GM23338 (cell line): ENCODE data around the gene FHL2. TPM values are rescaled to one million over a fixed set of nuclear protein-coding genes. Genes with fewer than 3 reads are reported as not detected.

ENCODE experiments used
- ATAC-seq: fragments of 200-7000 bp; cut with Tn5 transposase; 3 replicates; pipeline ENCODE4 v1.9.1; 2020
- DNase-seq: peaks from one replicate; pipeline ENCODE4 v3.0.0-alpha.2; 2015; ENCODE audit warnings: low spot score
- H2AFZ ChIP-seq: fragments of 200-600 bp; sonication (generic); 2 replicates; pipeline ENCODE4 v1.8.0; 2016; ENCODE audit warnings: antibody characterized with exemption, mild to moderate bottlenecking, moderate library complexity
- H3F3A ChIP-seq: fragments of 200-600 bp; sonication (generic); replicated peaks from 2 replicates; pipeline ENCODE4 v1.8.0; 2017; ENCODE audit warnings: antibody characterized with exemption, mixed run types, low read depth
- H3K27ac ChIP-seq: fragments of 200-600 bp; sonication (generic); 2 replicates; pipeline ENCODE4 v1.6.1; 2016; ENCODE audit warnings: low read depth
- H3K27me3 ChIP-seq: fragments of 200-600 bp; sonication (generic); 2 replicates; pipeline ENCODE4 v1.8.0; 2016; ENCODE audit warnings: mild to moderate bottlenecking, mixed run types, moderate library complexity; ENCODE audit not compliant: insufficient read depth
- H3K36me3 ChIP-seq: fragments of 200-600 bp; sonication (generic); 2 replicates; pipeline ENCODE4 v1.8.0; 2016; ENCODE audit warnings: mild to moderate bottlenecking; ENCODE audit not compliant: insufficient read depth
- H3K4me1 ChIP-seq: fragments of 200-600 bp; sonication (generic); 2 replicates; pipeline ENCODE4 v1.8.0; 2016; ENCODE audit warnings: mild to moderate bottlenecking, moderate library complexity; ENCODE audit not compliant: insufficient read depth
- H3K4me2 ChIP-seq: fragments of 200-600 bp; sonication (generic); 2 replicates; pipeline ENCODE4 v1.7.1; 2017; ENCODE audit warnings: mixed run types
- H3K4me3 ChIP-seq: fragments of 200-600 bp; sonication (generic); 2 replicates; pipeline ENCODE4 v1.6.1; 2016; ENCODE audit warnings: mixed run types
- H3K79me2 ChIP-seq: fragments of 200-600 bp; sonication (generic); replicated peaks from 2 replicates; pipeline ENCODE4 v1.8.0; 2017; ENCODE audit warnings: mild to moderate bottlenecking; ENCODE audit not compliant: insufficient read depth
- H3K9me2 ChIP-seq: fragments of 200-600 bp; sonication (generic); 2 replicates; pipeline ENCODE4 v1.8.0; 2017; ENCODE audit not compliant: insufficient read depth
- H4K20me1 ChIP-seq: fragments of 200-600 bp; sonication (generic); replicated peaks from 2 replicates; pipeline ENCODE4 v1.8.0; 2017; ENCODE audit warnings: mild to moderate bottlenecking; ENCODE audit not compliant: insufficient read depth
- H3K27ac Mint-ChIP-seq: 2 replicates; pipeline ENCODE4 v1.8.0; 2020; ENCODE audit warnings: inconsistent platforms, mild to moderate bottlenecking, moderate library complexity, mixed read lengths
- H3K27me3 Mint-ChIP-seq: 3 replicates; pipeline ENCODE4 v1.8.0; 2022; ENCODE audit warnings: low read depth, mild to moderate bottlenecking, moderate library complexity, mixed read lengths, inconsistent platforms; ENCODE audit not compliant: insufficient read depth, poor library complexity
- H3K36me3 Mint-ChIP-seq: 3 replicates; pipeline ENCODE4 v1.8.0; 2021; ENCODE audit warnings: low read depth, mild to moderate bottlenecking, inconsistent platforms, moderate library complexity, mixed read lengths
- H3K4me1 Mint-ChIP-seq: 3 replicates; pipeline ENCODE4 v1.8.0; 2020; ENCODE audit warnings: mild to moderate bottlenecking, inconsistent platforms, mixed read lengths
- H3K4me3 Mint-ChIP-seq: 3 replicates; pipeline ENCODE4 v1.8.0; 2021; ENCODE audit warnings: moderate library complexity, mild to moderate bottlenecking, inconsistent platforms, mixed read lengths
- H3K9me3 Mint-ChIP-seq: 3 replicates; pipeline ENCODE4 v1.8.0; 2020; ENCODE audit warnings: moderate library complexity, mild to moderate bottlenecking, inconsistent platforms, mixed read lengths
- CREB1 ChIP-seq: fragments of 250-450 bp; sonication (Bioruptor Pico); IDR thresholded peaks from 2 replicates; pipeline ENCODE4 v1.5.0; 2020; ENCODE audit warnings: low read depth, mild to moderate bottlenecking, moderate library complexity
- CTCF ChIP-seq, 2 experiments: fragments of 200-600 bp in 1 of 2; sonication (generic) in 1 of 2; conservative IDR thresholded peaks; 2 replicates each; pipeline versions ENCODE4 v1.5.1 to v1.6.1; 2016 to 2017; ENCODE audit warnings: antibody characterized with exemption in 2 of 2, low read depth in 2 of 2, mild to moderate bottlenecking in 2 of 2, moderate library complexity in 1 of 2
- ETS1 ChIP-seq: IDR thresholded peaks from 2 replicates; pipeline ENCODE4 v1.6.1; 2016; ENCODE audit warnings: antibody characterized with exemption
- EZH2 ChIP-seq: fragments of 200-600 bp; sonication (generic); IDR thresholded peaks from one replicate; pipeline ENCODE4 v1.8.0; 2017; ENCODE audit warnings: antibody characterized with exemption, mild to moderate bottlenecking, low read depth; ENCODE audit not compliant: unreplicated experiment
- EZH2phosphoT487 ChIP-seq: fragments of 200-600 bp; sonication (generic); IDR thresholded peaks from one replicate; pipeline ENCODE4 v1.8.1; 2018; ENCODE audit warnings: antibody characterized with exemption; ENCODE audit not compliant: unreplicated experiment
- NANOG ChIP-seq: IDR thresholded peaks from 2 replicates; pipeline ENCODE4 v1.6.1; 2016; ENCODE audit warnings: antibody characterized with exemption, borderline replicate concordance
- POLR2AphosphoS5 ChIP-seq: IDR thresholded peaks from 2 replicates; pipeline ENCODE4 v1.6.1; 2016; ENCODE audit warnings: antibody characterized with exemption, low read depth
- REST ChIP-seq: IDR thresholded peaks from one replicate; pipeline ENCODE4 v1.6.1; 2018; ENCODE audit warnings: antibody characterized with exemption; ENCODE audit not compliant: unreplicated experiment
- STAT1 ChIP-seq: IDR thresholded peaks from one replicate; pipeline ENCODE4 v1.6.1; 2016; ENCODE audit warnings: antibody characterized with exemption; ENCODE audit not compliant: unreplicated experiment
- ZNF114 ChIP-seq: fragments of 250-450 bp; sonication (Bioruptor Pico); IDR thresholded peaks from 2 replicates; pipeline ENCODE4 v1.5.0; 2020; ENCODE audit warnings: mild to moderate bottlenecking, moderate library complexity
- ZNF331 ChIP-seq: fragments of 250-450 bp; sonication (Bioruptor Pico); IDR thresholded peaks from 2 replicates; pipeline ENCODE4 v1.5.0; 2020; ENCODE audit warnings: low read depth, mild to moderate bottlenecking, moderate library complexity
- polyA plus RNA-seq: library from polyadenylated mRNA; unstranded; fragments of >200 nt; fragmentation: Nextera tagmentation; extraction: Ambion mirVana; gene quantifications from 2 replicates; pipeline ENCODE4 v1.2.1, GENCODE V29; 2016
- total RNA-seq: library from RNA; depleted of rRNA; stranded (reverse); fragments of >200 nt; shearing (Covaris generic); gene quantifications from 2 replicates; pipeline ENCODE4 v1.2.3, GENCODE V29; 2014

Gene FHL2
- total and polyA plus RNA-seq, 2 experiments from 2014 or later: 29.0 to 30.9 TPM

GRCh38 chr2:105387225-105387624, 11.6 kb downstream of the FHL2 start (continued):
- no peak for TF ChIP-seq CTCF (conservative IDR thresholded peaks at IDR 0.05; ENCODE audit: low read depth in 2 of 2)
- TF ChIP-seq REST: no peak
- no peak for TF ChIP-seq NANOG
- TF ChIP-seq EZH2phosphoT487: no peak
- no peak for TF ChIP-seq ZNF331 (CRISPR knock-in tag)
- TF ChIP-seq POLR2AphosphoS5: no peak
- TF ChIP-seq STAT1: no peak
- TF ChIP-seq ETS1: no peak
- no peak for TF ChIP-seq CREB1 (CRISPR knock-in tag)
- no peak for TF ChIP-seq ZNF114 (CRISPR knock-in tag)

- H3F3A ChIP-seq: no peaks in the 10 kb centered on the region
- H2AFZ ChIP-seq: no peak overlapping the region
- Mint-ChIP-seq H3K36me3 (peaks cover 34% of the 10 kb centered on the region), H3K4me1 (no peaks in the 10 kb centered on the region), H3K9me3 (no peaks in the 10 kb centered on the region), H3K27ac (no peak overlapping the region), H3K4me3 (no peak overlapping the region), H3K27me3 (no peaks in the 10 kb centered on the region)
- H3K4me2 ChIP-seq: no peak overlapping the region
- no peak for ATAC-seq
- no peaks in the 10 kb centered on the region for H3K36me3 ChIP-seq
- no peak for DNase-seq
- no peaks in the 10 kb centered on the region for H3K9me2 ChIP-seq
- peaks cover 40% of the 10 kb centered on the region for H3K79me2 ChIP-seq
- no peaks in the 10 kb centered on the region for H3K4me1 ChIP-seq
- H4K20me1 ChIP-seq: peaks cover 5% of the 10 kb centered on the region; the same call in 1 of the 2 replicates
- H3K4me3 ChIP-seq: no peak overlapping the region
- no peaks in the 10 kb centered on the region for H3K27me3 ChIP-seq
- H3K27ac ChIP-seq: no peak overlapping the region
- TF ChIP-seq POLR2AphosphoS5 (no peak), EZH2 (no peak), STAT1 (no peak), CTCF (conservative IDR thresholded peaks at IDR 0.05; ENCODE audit: low read depth in 2 of 2) (no peak), ETS1 (no peak)
Measured at GRCh38 chr2:105385731-105386540, 12.9 kb downstream of the FHL2 start.
